Testis (tissue), 3 donors: ENCODE measurements around the gene APC2. TPM values are rescaled to one million over a fixed set of nuclear protein-coding genes. Genes with fewer than 3 reads are reported as not detected.

ENCODE experiments used
- DNase-seq: peaks from one replicate; pipeline ENCODE4 v3.0.0-alpha.2; 2019
- H3K27ac ChIP-seq, 2 donors: fragments of 200-600 bp; sonication (generic); one replicate each; pipeline ENCODE4 v1.5.1; 2019
- H3K27me3 ChIP-seq: fragments of 200-600 bp; sonication (generic); one replicate; pipeline ENCODE4 v1.5.1; 2019
- H3K36me3 ChIP-seq: fragments of 200-600 bp; sonication (generic); one replicate; pipeline ENCODE4 v1.5.1; 2017; ENCODE audit warnings: low read depth; ENCODE audit errors: missing control alignments
- H3K4me1 ChIP-seq: fragments of 200-600 bp; sonication (generic); one replicate; pipeline ENCODE4 v1.5.1; 2019
- H3K4me3 ChIP-seq, 2 donors: fragments of 200-600 bp; sonication (generic); one replicate each; pipeline ENCODE4 v1.5.1; 2017 to 2019
- H3K9me3 ChIP-seq: fragments of 200-600 bp; sonication (generic); one replicate; pipeline ENCODE4 v1.5.1; 2017
- CTCF ChIP-seq, 3 experiments: fragments of 450-650 bp in 2 of 3; fragments of 200-600 bp in 1 of 3; sonication (generic) in 1 of 3; IDR thresholded peaks; one replicate each; pipeline ENCODE4 v1.5.1; 2016 to 2019; ENCODE audit warnings: antibody characterized with exemption in 3 of 3, mild to moderate bottlenecking in 2 of 3, moderate library complexity in 1 of 3
- POLR2A ChIP-seq: fragments of 450-650 bp; IDR thresholded peaks from one replicate; pipeline ENCODE4 v1.6.1; 2017; ENCODE audit warnings: antibody characterized with exemption, mild to moderate bottlenecking, moderate library complexity
- WGBS, 2 donors: methylation state at CpG; one replicate each; pipeline ENCODE4 v1.1.5; 2018; 5-methylcytosine and 5-hydroxymethylcytosine counted together
- intact Hi-C: fragments of 100-400 bp; cut with DNase I; formaldehyde crosslinking; loops from one replicate; pipeline ENCODE4 v1.15.1; 2023; ENCODE audit warnings: low total_unique reads
- polyA plus RNA-seq: library from polyadenylated mRNA; stranded (reverse); fragments of 350-450 nt; fragmentation: Illumina TruSeq; extraction: RNeasy Lipid Tissue Mini Kit (QIAGEN cat#74804); gene quantifications from one replicate; pipeline ENCODE4 v1.2.3, GENCODE V29; 2014; ENCODE audit warnings: low read depth, low replicate concordance; ENCODE audit not compliant: insufficient read depth
- total RNA-seq, 2 donors: library from RNA; depleted of rRNA; stranded (reverse); fragments of >200 nt; gene quantifications; one replicate each; pipeline ENCODE4 v1.2.3, GENCODE V29; 2016

APC2 gene
- total and polyA plus RNA-seq, 3 donors from 2014 or later, result 2.8 to 5.9 (median 4.6) TPM

GRCh38 chr19:1412323-1412923 lies 37.5 kb upstream of the APC2 start:
- DNase-seq, result no peak
- H3K27me3 ChIP-seq, result no peaks in the 10 kb centered on the region
- intact Hi-C loops, result no loop called here
- H3K4me3 ChIP-seq, result no peak overlapping the region
- no peak overlapping the region for H3K27ac ChIP-seq
- no peaks in the 10 kb centered on the region for H3K9me3 ChIP-seq
- no peak for TF ChIP-seq CTCF (IDR thresholded peaks at IDR 0.05)
- TF ChIP-seq POLR2A, result no peak
- peaks cover 75% of the 10 kb centered on the region for H3K4me1 ChIP-seq
- H3K36me3 ChIP-seq, result no peaks in the 10 kb centered on the region
- 70 to 85% methylated on average over 12 to 21 of the region's 21 CpGs for WGBS, 2 donors

- 73 to 88% methylated on average over 19 to 36 of the region's 36 CpGs for WGBS, 2 donors
- no peak for TF ChIP-seq CTCF (IDR thresholded peaks at IDR 0.05)
- TF ChIP-seq POLR2A, result no peak
- Histone ChIP-seq H3K9me3 (no peaks in the 10 kb centered on the region), H3K4me3 (no peak overlapping the region), H3K27ac (no peak overlapping the region), H3K36me3 (no peaks in the 10 kb centered on the region), H3K27me3 (no peaks in the 10 kb centered on the region), H3K4me1 (peaks cover 83% of the 10 kb centered on the region)
- no peak for DNase-seq
- intact Hi-C loops, result no loop called here
These were observed 36.7 kb upstream of the APC2 start for GRCh38 chr19:1412995-1413800.

- no peaks in the 10 kb centered on the region for H3K27me3 ChIP-seq
- WGBS, 2 donors, result 65 to 69% methylated on average over 16 to 28 of the region's 28 CpGs
- H3K36me3 ChIP-seq, result no peaks in the 10 kb centered on the region
- intact Hi-C loops, result no loop called here
- no peaks in the 10 kb centered on the region for H3K9me3 ChIP-seq
- DNase-seq, result no peak
- H3K4me1 ChIP-seq, result peaks cover 65% of the 10 kb centered on the region
- H3K27ac ChIP-seq, result peak overlapping the region; percentile 61 to 82
- no peak for TF ChIP-seq CTCF (IDR thresholded peaks at IDR 0.05)
- TF ChIP-seq POLR2A, result no peak
- H3K4me3 ChIP-seq, result no peak overlapping the region
These were observed 33.7 kb upstream of the APC2 start for GRCh38 chr19:1416014-1416841.

GRCh38 chr19:1417145-1417544 lies 32.8 kb upstream of the APC2 start:
- no peak for DNase-seq
- Histone ChIP-seq H3K4me3 (no peak overlapping the region), H3K27me3 (no peaks in the 10 kb centered on the region), H3K36me3 (no peaks in the 10 kb centered on the region), H3K9me3 (no peaks in the 10 kb centered on the region), H3K4me1 (peaks cover 57% of the 10 kb centered on the region), H3K27ac (peak overlapping the region in 1 of 2 donors; percentile 82)
- WGBS, 2 donors, result 72 to 82% methylated on average over 12 to 21 of the region's 21 CpGs
- TF ChIP-seq CTCF (IDR thresholded peaks at IDR 0.05) (no peak), POLR2A (no peak)
- intact Hi-C loops, result no loop called here
